A673 (cell line): ENCODE results near the gene VWA2.

Experiments used
- EZH2 ChIP-seq: fragments of 200-600 bp; sonication (generic); IDR thresholded peaks from 2 replicates; pipeline ENCODE4 v1.6.1; 2017; ENCODE audit warnings: borderline replicate concordance, low read depth, mild to moderate bottlenecking, mixed read lengths, antibody characterized with exemption, low read length; ENCODE audit not compliant: poor library complexity, severe bottlenecking
- TF ChIP-seq, protein P1 (sequence below): fragments of 300-800, 200-600 bp; sonication (generic); conservative IDR thresholded peaks from 2 replicates; pipeline ENCODE4 v1.5.1; 2017; ENCODE audit warnings: low read depth, mild to moderate bottlenecking, antibody characterized with exemption, low read length, moderate library complexity, mixed read lengths

DNA sequence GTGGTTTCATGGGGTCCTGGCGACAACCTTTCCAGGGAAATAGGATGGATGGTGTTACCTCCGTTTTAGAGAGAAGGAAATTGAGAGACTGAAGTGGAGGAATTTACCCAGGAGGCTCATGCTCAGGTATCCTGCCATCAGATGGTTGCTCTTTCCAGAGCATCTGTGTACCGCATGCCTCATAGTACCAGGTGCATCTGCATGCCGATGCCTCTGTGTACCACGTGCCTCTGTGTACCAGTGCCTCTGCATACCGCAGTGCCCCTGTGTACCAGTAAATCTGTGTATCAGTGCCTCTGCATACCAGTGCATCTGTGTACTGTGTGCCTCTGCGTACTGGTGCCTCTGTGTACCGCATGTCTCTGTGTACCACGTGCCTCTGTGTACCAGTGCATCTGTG lies 3.2 kb downstream of the VWA2 start:
- TF ChIP-seq, protein P1, sequence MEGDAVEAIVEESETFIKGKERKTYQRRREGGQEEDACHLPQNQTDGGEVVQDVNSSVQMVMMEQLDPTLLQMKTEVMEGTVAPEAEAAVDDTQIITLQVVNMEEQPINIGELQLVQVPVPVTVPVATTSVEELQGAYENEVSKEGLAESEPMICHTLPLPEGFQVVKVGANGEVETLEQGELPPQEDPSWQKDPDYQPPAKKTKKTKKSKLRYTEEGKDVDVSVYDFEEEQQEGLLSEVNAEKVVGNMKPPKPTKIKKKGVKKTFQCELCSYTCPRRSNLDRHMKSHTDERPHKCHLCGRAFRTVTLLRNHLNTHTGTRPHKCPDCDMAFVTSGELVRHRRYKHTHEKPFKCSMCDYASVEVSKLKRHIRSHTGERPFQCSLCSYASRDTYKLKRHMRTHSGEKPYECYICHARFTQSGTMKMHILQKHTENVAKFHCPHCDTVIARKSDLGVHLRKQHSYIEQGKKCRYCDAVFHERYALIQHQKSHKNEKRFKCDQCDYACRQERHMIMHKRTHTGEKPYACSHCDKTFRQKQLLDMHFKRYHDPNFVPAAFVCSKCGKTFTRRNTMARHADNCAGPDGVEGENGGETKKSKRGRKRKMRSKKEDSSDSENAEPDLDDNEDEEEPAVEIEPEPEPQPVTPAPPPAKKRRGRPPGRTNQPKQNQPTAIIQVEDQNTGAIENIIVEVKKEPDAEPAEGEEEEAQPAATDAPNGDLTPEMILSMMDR, result no peak
- TF ChIP-seq EZH2, result no peak
